Osteoblast (primary cell): ENCODE results near the gene TENT4B. TPM values are rescaled to one million over a fixed set of nuclear protein-coding genes. Genes with fewer than 3 reads are reported as not detected.
"Not testable (repeated sequence)": the region's sequence is repeated elsewhere in the genome, so short reads cannot be mapped to it uniquely, and the experiment has no call there.

Source experiments
- DNase-seq: peaks from one replicate; pipeline ENCODE4 v3.0.0; 2011; ENCODE audit warnings: low spot score, mixed read lengths; ENCODE audit not compliant: insufficient read length; ENCODE audit errors: missing footprints
- H2AFZ ChIP-seq: 2 replicates; pipeline ENCODE4 v1.6.0; 2011; ENCODE audit warnings: mild to moderate bottlenecking, low read length
- H3K27ac ChIP-seq: 2 replicates; pipeline ENCODE4 v1.5.1; 2011; ENCODE audit warnings: mild to moderate bottlenecking, low read depth, low read length, moderate library complexity
- H3K27me3 ChIP-seq: 2 replicates; pipeline ENCODE4 v1.6.0; 2012; ENCODE audit warnings: mild to moderate bottlenecking, control low read depth, inconsistent platforms, low read length, moderate library complexity; ENCODE audit not compliant: insufficient read depth
- H3K36me3 ChIP-seq: 2 replicates; pipeline ENCODE4 v1.5.1; 2011; ENCODE audit warnings: mild to moderate bottlenecking, low read length, control low read depth, moderate library complexity; ENCODE audit not compliant: insufficient read depth
- H3K4me1 ChIP-seq: 2 replicates; pipeline ENCODE4 v1.5.1; 2011; ENCODE audit warnings: mild to moderate bottlenecking, low read length, control low read depth, moderate library complexity; ENCODE audit not compliant: insufficient read depth
- H3K4me2 ChIP-seq: 2 replicates; pipeline ENCODE4 v1.6.0; 2011; ENCODE audit warnings: mild to moderate bottlenecking, low read length; ENCODE audit not compliant: insufficient read depth
- H3K4me3 ChIP-seq: fragments of 200-600 bp; sonication (generic); 3 replicates; pipeline ENCODE4 v1.5.1; 2012; ENCODE audit warnings: mild to moderate bottlenecking, low read length, inconsistent platforms; ENCODE audit not compliant: insufficient read depth
- H3K79me2 ChIP-seq: 2 replicates; pipeline ENCODE4 v1.6.0; 2012; ENCODE audit warnings: mild to moderate bottlenecking, low read length, control low read depth, inconsistent platforms; ENCODE audit not compliant: insufficient read depth
- H3K9me3 ChIP-seq: 2 replicates; pipeline ENCODE4 v1.5.1; 2011; ENCODE audit warnings: low read depth, low read length, control low read depth
- H4K20me1 ChIP-seq: 2 replicates; pipeline ENCODE4 v1.6.0; 2012; ENCODE audit warnings: mild to moderate bottlenecking, low read length, control low read depth; ENCODE audit not compliant: insufficient read depth
- CTCF ChIP-seq: IDR thresholded peaks from 2 replicates; pipeline ENCODE4 v1.5.1; 2011; ENCODE audit warnings: mild to moderate bottlenecking, low read depth, low read length, moderate library complexity; ENCODE audit errors: extremely low read depth
- total RNA-seq: library from RNA; depleted of rRNA; stranded (reverse); fragments of >200 nt; gene quantifications from 2 replicates; pipeline ENCODE4 v1.2.3, GENCODE V29; 2012

TENT4B gene
- total RNA-seq, 1 donor, result 10.1 TPM

- Histone ChIP-seq H3K9me3 (no peaks in the 10 kb centered on the region), H3K36me3 (no peaks in the 10 kb centered on the region), H3K27me3 (no peaks in the 10 kb centered on the region), H3K4me1 (no peaks in the 10 kb centered on the region), H3K79me2 (no peaks in the 10 kb centered on the region), H3K4me3 (no peak overlapping the region), H3K27ac (no peak overlapping the region), H3K4me2 (no peak overlapping the region), H2AFZ (no peak overlapping the region), H4K20me1 (no peaks in the 10 kb centered on the region)
- TF ChIP-seq CTCF, result no peak
- no peak for DNase-seq
These were observed 26.9 kb upstream of the TENT4B start for GRCh38 chr16:50126183-50126582.

- not testable (repeated sequence) for H2AFZ ChIP-seq, H4K20me1 ChIP-seq, H3K79me2 ChIP-seq, H3K4me2 ChIP-seq, H3K9me3 ChIP-seq, H3K27me3 ChIP-seq, H3K4me3 ChIP-seq, DNase-seq, H3K4me1 ChIP-seq, H3K36me3 ChIP-seq, H3K27ac ChIP-seq
These were observed 20.5 kb upstream of the TENT4B start for GRCh38 chr16:50132571-50132970.

- Histone ChIP-seq H3K4me2 (no peak overlapping the region), H3K27me3 (no peaks in the 10 kb centered on the region), H3K27ac (no peak overlapping the region), H3K9me3 (no peaks in the 10 kb centered on the region), H3K79me2 (no peaks in the 10 kb centered on the region), H3K4me1 (no peaks in the 10 kb centered on the region), H3K4me3 (no peak overlapping the region), H3K36me3 (no peaks in the 10 kb centered on the region), H2AFZ (no peak overlapping the region), H4K20me1 (no peaks in the 10 kb centered on the region)
- no peak for DNase-seq
- TF ChIP-seq CTCF, result no peak
These were observed 19.9 kb upstream of the TENT4B start for GRCh38 chr16:50133214-50133613.

GRCh38 chr16:50136399-50136798, 16.7 kb upstream of the TENT4B start:
- Histone ChIP-seq H3K4me2 (no peak overlapping the region), H3K79me2 (no peaks in the 10 kb centered on the region), H3K27ac (no peak overlapping the region), H3K4me3 (no peak overlapping the region), H4K20me1 (no peaks in the 10 kb centered on the region), H3K9me3 (no peaks in the 10 kb centered on the region), H2AFZ (no peak overlapping the region), H3K4me1 (no peaks in the 10 kb centered on the region), H3K27me3 (no peaks in the 10 kb centered on the region), H3K36me3 (no peaks in the 10 kb centered on the region)
- TF ChIP-seq CTCF, result peak; percentile 23
- DNase-seq, result no peak
